Measurements from ENCODE around the gene IL26. TPM values are rescaled to one million over a fixed set of nuclear protein-coding genes. Genes with fewer than 3 reads are reported as not detected.

The IL26 gene
- total RNA-seq, 6 donors from 2014 or later: not detected

GRCh38 chr12:68198507-68199086 is 27.0 kb downstream of the IL26 start:
- DNase-seq (no peak), ATAC-seq (ENCODE audit: low FRiP score in 2 of 2) (no peak)
- no peak overlapping the region for H3K27ac ChIP-seq
- H3K4me3 ChIP-seq: no peak overlapping the region
- WGBS, 2 donors: 77 to 79% methylated on average over 12 of the region's 12 CpGs
- H3K36me3 ChIP-seq: no peaks in the 10 kb centered on the region
- no peak for TF ChIP-seq CTCF (IDR thresholded peaks at IDR 0.05)
- TF ChIP-seq EP300 (IDR thresholded peaks at IDR 0.05): no peak
- TF ChIP-seq POLR2A (IDR thresholded peaks at IDR 0.05): no peak
- TF ChIP-seq POLR2AphosphoS5 (IDR thresholded peaks at IDR 0.05): no peak
- H3K4me1 ChIP-seq: no peaks in the 10 kb centered on the region
- no peaks in the 10 kb centered on the region for H3K27me3 ChIP-seq
- no peaks in the 10 kb centered on the region for H3K9me3 ChIP-seq

GRCh38 chr12:68190301-68190700 is 35.3 kb downstream of the IL26 start:
- Histone ChIP-seq H3K4me3 (no peak overlapping the region), H3K36me3 (no peaks in the 10 kb centered on the region), H3K27me3 (no peaks in the 10 kb centered on the region), H3K9me3 (no peaks in the 10 kb centered on the region), H3K27ac (no peak overlapping the region), H3K4me1 (no peaks in the 10 kb centered on the region)
- TF ChIP-seq EP300 (IDR thresholded peaks at IDR 0.05): no peak
- TF ChIP-seq POLR2A (IDR thresholded peaks at IDR 0.05): no peak
- TF ChIP-seq CTCF (IDR thresholded peaks at IDR 0.05): no peak
- TF ChIP-seq POLR2AphosphoS5 (IDR thresholded peaks at IDR 0.05): no peak
- DNase-seq: no peak
- no peak for ATAC-seq (ENCODE audit: low FRiP score in 2 of 2)

- Histone ChIP-seq H3K27me3 (no peaks in the 10 kb centered on the region), H3K9me3 (no peaks in the 10 kb centered on the region), H3K4me3 (no peak overlapping the region), H3K4me1 (no peaks in the 10 kb centered on the region), H3K27ac (no peak overlapping the region), H3K36me3 (no peaks in the 10 kb centered on the region)
- WGBS, 2 donors: 78 to 79% methylated on average over 4 of the region's 4 CpGs
- ATAC-seq (ENCODE audit: low FRiP score in 2 of 2): no peak
- DNase-seq: no peak
- TF ChIP-seq EP300 (IDR thresholded peaks at IDR 0.05): no peak
Measured at GRCh38 chr12:68189821-68190242, 35.8 kb downstream of the IL26 start.

- no peaks in the 10 kb centered on the region for H3K9me3 ChIP-seq
- H3K27me3 ChIP-seq: no peaks in the 10 kb centered on the region
- DNase-seq: no peak
- H3K4me3 ChIP-seq: no peak overlapping the region
- H3K36me3 ChIP-seq: no peaks in the 10 kb centered on the region
- no peak overlapping the region for H3K27ac ChIP-seq
- 71 to 80% methylated on average over 3 of the region's 3 CpGs for WGBS, 2 donors
- TF ChIP-seq EP300 (IDR thresholded peaks at IDR 0.05) (no peak), POLR2A (IDR thresholded peaks at IDR 0.05) (no peak), POLR2AphosphoS5 (IDR thresholded peaks at IDR 0.05) (no peak), CTCF (IDR thresholded peaks at IDR 0.05) (no peak)
- ATAC-seq (ENCODE audit: low FRiP score in 2 of 2): no peak
- H3K4me1 ChIP-seq: no peaks in the 10 kb centered on the region
Measured at GRCh38 chr12:68185598-68185997, 40.0 kb downstream of the IL26 start.

DNA sequence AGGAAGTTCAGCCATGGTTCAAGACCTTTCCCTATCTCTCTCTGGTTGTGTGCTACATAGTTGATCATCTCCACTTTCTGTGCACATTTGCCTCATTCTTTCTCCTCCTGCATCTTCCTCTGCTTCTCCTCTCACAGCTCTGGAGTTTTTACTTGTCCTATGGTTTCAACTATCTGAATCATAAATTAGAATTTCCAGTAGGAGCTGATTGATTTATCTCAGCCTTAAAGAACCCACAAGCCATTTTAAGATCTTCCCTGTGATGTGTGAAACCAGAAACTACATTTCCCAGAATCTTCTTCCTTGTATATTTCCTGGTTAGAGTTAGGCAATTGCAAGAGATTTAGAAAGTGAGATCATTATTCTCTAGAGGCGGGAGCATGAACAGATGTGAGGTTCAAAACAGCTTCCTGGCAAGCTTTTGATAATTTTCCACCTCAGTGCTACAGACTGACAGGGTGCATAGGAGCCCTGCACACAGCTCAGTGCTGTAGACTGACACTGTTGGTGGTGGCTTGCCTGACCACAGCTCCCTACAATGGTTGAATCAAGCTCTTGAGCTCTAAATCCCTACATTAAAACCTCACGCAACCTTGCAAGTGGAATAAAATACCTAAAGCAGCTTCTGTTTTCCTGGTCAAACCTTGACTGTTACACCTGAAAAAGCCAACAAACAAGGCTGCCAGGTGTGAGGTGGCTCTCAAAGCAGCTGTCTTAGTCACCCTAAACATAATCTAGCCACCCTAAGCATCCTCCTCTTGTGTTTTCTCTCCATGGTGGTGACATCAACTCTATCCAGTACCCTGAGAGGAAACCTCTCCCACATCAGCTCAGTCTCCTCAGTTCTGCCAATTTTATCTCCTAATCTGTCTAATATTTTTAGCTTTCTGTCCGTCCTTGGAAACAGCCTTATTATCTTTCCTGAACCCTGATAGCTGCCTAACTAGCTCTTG is 44.5 kb downstream of the IL26 start:
- ATAC-seq (ENCODE audit: low FRiP score in 2 of 2) (peak in 1 of 2 donors; percentile 79), DNase-seq (no peak)
- Histone ChIP-seq H3K27ac (no peak overlapping the region), H3K4me1 (no peaks in the 10 kb centered on the region), H3K36me3 (no peaks in the 10 kb centered on the region), H3K9me3 (no peaks in the 10 kb centered on the region), H3K4me3 (no peak overlapping the region), H3K27me3 (no peaks in the 10 kb centered on the region)
- 65 to 72% methylated on average over 3 of the region's 3 CpGs for WGBS, 2 donors
- TF ChIP-seq POLR2A (IDR thresholded peaks at IDR 0.05): no peak
- no peak for TF ChIP-seq EP300 (IDR thresholded peaks at IDR 0.05)
- no peak for TF ChIP-seq POLR2AphosphoS5 (IDR thresholded peaks at IDR 0.05)
- no peak for TF ChIP-seq CTCF (IDR thresholded peaks at IDR 0.05)

Measured in upper lobe of left lung (tissue), 6 donors.